ENCODE results near the gene TBX4.
"Not testable (repeated sequence)": the region's sequence is repeated elsewhere in the genome, so short reads cannot be mapped to it uniquely, and the experiment has no call there.

Gene TBX4

DNA sequence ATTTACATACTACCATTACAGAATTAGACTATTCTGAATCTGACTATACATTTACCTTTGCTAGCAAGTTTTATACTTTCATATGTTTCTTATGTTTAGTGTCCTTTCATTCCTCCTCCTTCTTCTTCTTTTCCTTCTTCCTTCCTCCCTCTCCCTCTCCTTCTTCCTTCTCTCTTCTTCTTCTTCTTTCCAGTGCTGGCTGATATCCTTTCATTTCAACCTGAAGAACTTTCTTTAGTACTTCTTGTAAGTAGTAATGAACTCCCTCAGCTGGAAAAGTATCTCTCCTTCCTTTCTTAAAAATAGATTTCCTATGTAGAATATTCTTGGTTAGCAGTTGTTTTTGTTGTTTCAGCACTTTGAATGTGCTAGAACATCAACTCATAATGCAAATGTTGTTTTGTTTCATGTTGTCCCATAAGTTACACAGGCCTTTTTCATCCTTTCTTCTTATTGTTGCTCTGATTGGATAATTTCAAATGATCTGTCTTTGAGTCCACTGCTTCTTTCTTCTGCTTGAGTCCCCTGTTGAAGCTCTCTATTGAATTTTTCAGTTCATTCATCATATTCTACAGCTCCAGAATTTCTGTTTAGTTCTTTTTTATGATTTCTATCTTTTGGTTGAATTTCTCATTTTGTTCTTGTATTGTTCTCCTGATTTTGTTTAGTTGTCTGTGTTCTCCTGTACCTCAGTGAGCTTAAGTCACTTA is 15.1 kb upstream of the TBX4 start:
- TF ChIP-seq, protein P1, sequence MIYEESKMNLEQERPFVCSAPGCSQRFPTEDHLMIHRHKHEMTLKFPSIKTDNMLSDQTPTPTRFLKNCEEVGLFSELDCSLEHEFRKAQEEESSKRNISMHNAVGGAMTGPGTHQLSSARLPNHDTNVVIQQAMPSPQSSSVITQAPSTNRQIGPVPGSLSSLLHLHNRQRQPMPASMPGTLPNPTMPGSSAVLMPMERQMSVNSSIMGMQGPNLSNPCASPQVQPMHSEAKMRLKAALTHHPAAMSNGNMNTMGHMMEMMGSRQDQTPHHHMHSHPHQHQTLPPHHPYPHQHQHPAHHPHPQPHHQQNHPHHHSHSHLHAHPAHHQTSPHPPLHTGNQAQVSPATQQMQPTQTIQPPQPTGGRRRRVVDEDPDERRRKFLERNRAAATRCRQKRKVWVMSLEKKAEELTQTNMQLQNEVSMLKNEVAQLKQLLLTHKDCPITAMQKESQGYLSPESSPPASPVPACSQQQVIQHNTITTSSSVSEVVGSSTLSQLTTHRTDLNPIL (CRISPR knock-in tag; IDR thresholded peaks at IDR 0.05; ENCODE audit: low read depth) = no peak
- TF ChIP-seq ESRRG (CRISPR knock-in tag; IDR thresholded peaks at IDR 0.05) = no peak
- no peak for TF ChIP-seq ISL1 (CRISPR knock-in tag; IDR thresholded peaks at IDR 0.05)
- TF ChIP-seq GLIS3 (CRISPR knock-in tag; IDR thresholded peaks at IDR 0.05) = no peak
- no peak for TF ChIP-seq ZFP3 (CRISPR knock-in tag; IDR thresholded peaks at IDR 0.05)
- ATAC-seq = no peak

DNA sequence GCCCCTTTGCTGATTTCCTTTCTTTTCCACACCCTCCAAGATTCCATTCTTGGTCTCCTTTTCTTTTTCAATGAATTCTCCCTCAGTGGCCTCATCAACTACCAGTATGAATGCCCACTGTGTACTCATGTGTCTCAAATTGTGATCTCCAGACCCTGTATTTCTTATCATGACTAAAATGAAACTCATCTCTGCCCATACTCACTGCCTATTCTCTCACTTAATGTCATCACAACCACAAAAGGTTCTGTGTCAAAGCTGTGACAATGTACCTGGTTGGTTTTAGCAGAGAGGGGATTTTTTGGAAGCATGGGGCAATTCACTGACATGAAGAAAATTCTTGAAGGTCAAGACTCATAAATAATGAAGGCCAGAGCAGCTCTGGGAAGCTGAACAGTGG is 11.5 kb upstream of the TBX4 start:
- TF ChIP-seq ARNTL (CRISPR knock-in tag; IDR thresholded peaks at IDR 0.05; ENCODE audit: borderline replicate concordance, low read depth) (no peak), CSDC2 (CRISPR knock-in tag; IDR thresholded peaks at IDR 0.05) (no peak), TOX (CRISPR knock-in tag; IDR thresholded peaks at IDR 0.05; ENCODE audit: borderline replicate concordance) (no peak), ISL1 (CRISPR knock-in tag; IDR thresholded peaks at IDR 0.05) (no peak), GLIS3 (CRISPR knock-in tag; IDR thresholded peaks at IDR 0.05) (no peak), BACH2 (CRISPR knock-in tag; IDR thresholded peaks at IDR 0.05; ENCODE audit: borderline replicate concordance) (no peak)
- TF ChIP-seq, protein P2, sequence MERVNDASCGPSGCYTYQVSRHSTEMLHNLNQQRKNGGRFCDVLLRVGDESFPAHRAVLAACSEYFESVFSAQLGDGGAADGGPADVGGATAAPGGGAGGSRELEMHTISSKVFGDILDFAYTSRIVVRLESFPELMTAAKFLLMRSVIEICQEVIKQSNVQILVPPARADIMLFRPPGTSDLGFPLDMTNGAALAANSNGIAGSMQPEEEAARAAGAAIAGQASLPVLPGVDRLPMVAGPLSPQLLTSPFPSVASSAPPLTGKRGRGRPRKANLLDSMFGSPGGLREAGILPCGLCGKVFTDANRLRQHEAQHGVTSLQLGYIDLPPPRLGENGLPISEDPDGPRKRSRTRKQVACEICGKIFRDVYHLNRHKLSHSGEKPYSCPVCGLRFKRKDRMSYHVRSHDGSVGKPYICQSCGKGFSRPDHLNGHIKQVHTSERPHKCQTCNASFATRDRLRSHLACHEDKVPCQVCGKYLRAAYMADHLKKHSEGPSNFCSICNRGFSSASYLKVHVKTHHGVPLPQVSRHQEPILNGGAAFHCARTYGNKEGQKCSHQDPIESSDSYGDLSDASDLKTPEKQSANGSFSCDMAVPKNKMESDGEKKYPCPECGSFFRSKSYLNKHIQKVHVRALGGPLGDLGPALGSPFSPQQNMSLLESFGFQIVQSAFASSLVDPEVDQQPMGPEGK (CRISPR knock-in tag; IDR thresholded peaks at IDR 0.05; ENCODE audit: borderline replicate concordance) = no peak
- TF ChIP-seq, protein P3, sequence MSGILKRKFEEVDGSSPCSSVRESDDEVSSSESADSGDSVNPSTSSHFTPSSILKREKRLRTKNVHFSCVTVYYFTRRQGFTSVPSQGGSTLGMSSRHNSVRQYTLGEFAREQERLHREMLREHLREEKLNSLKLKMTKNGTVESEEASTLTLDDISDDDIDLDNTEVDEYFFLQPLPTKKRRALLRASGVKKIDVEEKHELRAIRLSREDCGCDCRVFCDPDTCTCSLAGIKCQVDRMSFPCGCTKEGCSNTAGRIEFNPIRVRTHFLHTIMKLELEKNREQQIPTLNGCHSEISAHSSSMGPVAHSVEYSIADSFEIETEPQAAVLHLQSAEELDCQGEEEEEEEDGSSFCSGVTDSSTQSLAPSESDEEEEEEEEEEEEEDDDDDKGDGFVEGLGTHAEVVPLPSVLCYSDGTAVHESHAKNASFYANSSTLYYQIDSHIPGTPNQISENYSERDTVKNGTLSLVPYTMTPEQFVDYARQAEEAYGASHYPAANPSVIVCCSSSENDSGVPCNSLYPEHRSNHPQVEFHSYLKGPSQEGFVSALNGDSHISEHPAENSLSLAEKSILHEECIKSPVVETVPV (CRISPR knock-in tag; IDR thresholded peaks at IDR 0.05) = no peak
- TF ChIP-seq, protein P4, sequence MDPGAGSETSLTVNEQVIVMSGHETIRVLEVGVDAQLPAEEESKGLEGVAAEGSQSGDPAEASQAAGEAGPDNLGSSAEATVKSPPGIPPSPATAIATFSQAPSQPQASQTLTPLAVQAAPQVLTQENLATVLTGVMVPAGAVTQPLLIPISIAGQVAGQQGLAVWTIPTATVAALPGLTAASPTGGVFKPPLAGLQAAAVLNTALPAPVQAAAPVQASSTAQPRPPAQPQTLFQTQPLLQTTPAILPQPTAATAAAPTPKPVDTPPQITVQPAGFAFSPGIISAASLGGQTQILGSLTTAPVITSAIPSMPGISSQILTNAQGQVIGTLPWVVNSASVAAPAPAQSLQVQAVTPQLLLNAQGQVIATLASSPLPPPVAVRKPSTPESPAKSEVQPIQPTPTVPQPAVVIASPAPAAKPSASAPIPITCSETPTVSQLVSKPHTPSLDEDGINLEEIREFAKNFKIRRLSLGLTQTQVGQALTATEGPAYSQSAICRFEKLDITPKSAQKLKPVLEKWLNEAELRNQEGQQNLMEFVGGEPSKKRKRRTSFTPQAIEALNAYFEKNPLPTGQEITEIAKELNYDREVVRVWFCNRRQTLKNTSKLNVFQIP (CRISPR knock-in tag; IDR thresholded peaks at IDR 0.05; ENCODE audit: borderline replicate concordance, low read depth) = no peak
- ATAC-seq = no peak

DNA sequence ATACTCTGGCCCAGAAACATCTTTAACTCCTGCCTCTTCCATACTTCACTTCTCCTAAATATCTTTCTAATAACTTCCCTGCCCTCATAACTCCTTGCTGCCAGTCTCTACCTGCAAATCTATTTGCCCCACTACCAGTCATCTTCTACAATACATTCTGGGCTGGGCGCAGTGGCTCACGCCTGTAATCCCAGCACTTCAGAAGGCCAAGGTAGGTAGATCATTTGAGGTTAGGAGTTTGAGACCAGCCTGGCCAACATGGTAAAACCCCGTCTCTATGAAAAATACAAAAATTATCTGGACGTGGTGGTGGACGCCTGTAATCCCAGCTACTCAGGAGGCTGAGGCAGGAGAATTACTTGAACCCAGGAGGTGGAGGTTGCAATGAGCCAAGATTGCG is 10.7 kb upstream of the TBX4 start:
- ATAC-seq = not testable (repeated sequence)

DNA sequence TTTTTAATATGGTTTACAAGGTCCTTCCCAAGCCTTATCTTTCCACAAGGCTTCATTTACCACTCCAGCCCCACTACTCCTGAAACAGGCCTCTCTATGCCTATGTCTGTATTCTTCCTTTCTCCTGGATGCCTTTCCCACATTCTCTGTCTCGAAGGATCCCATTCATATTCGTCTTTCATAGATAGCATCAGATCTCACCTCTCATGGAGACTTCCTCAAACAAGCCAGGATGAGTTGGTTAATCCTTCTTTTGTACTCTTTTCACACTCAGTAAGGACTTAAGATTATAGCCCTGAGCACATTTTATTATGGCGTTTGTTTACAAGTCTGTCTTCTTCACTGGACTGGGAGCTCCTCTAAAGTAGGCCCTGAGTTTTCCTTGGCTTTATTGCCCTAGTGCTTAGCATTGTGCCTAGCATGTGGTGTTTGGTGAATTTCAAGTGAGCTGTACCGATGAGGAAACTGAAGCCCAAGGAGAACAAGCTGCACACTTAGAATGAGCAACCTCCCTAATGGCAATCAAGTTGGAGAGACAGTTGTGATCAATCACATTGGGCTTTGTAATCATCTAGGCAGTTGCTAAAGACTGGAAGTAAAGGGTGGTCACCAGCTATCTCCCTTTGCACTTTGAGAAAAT is 10.0 kb upstream of the TBX4 start:
- ATAC-seq = no peak
- no peak for TF ChIP-seq BACH2 (CRISPR knock-in tag; IDR thresholded peaks at IDR 0.05; ENCODE audit: borderline replicate concordance)
- TF ChIP-seq OSR1 (CRISPR knock-in tag; IDR thresholded peaks at IDR 0.05) = no peak
- no peak for TF ChIP-seq RARB (CRISPR knock-in tag; IDR thresholded peaks at IDR 0.05)
- no peak for TF ChIP-seq ZNF70 (CRISPR knock-in tag; IDR thresholded peaks at IDR 0.05)
- TF ChIP-seq PPARA (CRISPR knock-in tag; IDR thresholded peaks at IDR 0.05; ENCODE audit: borderline replicate concordance) = no peak
- TF ChIP-seq TOX (CRISPR knock-in tag; IDR thresholded peaks at IDR 0.05; ENCODE audit: borderline replicate concordance) = no peak
- no peak for TF ChIP-seq ISL1 (CRISPR knock-in tag; IDR thresholded peaks at IDR 0.05)
- TF ChIP-seq ZNF8 (CRISPR knock-in tag; IDR thresholded peaks at IDR 0.05) = no peak
- TF ChIP-seq, protein P1 (CRISPR knock-in tag; IDR thresholded peaks at IDR 0.05; ENCODE audit: low read depth) = no peak
- no peak for TF ChIP-seq ZFP30 (CRISPR knock-in tag; IDR thresholded peaks at IDR 0.05)
- no peak for TF ChIP-seq CSDC2 (CRISPR knock-in tag; IDR thresholded peaks at IDR 0.05)
- no peak for TF ChIP-seq ZFP3 (CRISPR knock-in tag; IDR thresholded peaks at IDR 0.05)
- TF ChIP-seq, protein P4 (CRISPR knock-in tag; IDR thresholded peaks at IDR 0.05; ENCODE audit: borderline replicate concordance, low read depth) = no peak
- TF ChIP-seq ARNTL (CRISPR knock-in tag; IDR thresholded peaks at IDR 0.05; ENCODE audit: borderline replicate concordance, low read depth) = no peak
- TF ChIP-seq ZNF565 (CRISPR knock-in tag; conservative IDR thresholded peaks at IDR 0.05; ENCODE audit: low read depth) = no peak
- TF ChIP-seq, protein P2 (CRISPR knock-in tag; IDR thresholded peaks at IDR 0.05; ENCODE audit: borderline replicate concordance) = no peak
- TF ChIP-seq TCF4 (CRISPR knock-in tag; IDR thresholded peaks at IDR 0.05; ENCODE audit: borderline replicate concordance) = no peak
- TF ChIP-seq, protein P3 (CRISPR knock-in tag; IDR thresholded peaks at IDR 0.05) = no peak
